HG02938 (cell line): ENCODE measurements around the gene USP17L27.
"Not testable (repeated sequence)": the region's sequence is repeated elsewhere in the genome, so short reads cannot be mapped to it uniquely, and the experiment has no call there.

ENCODE experiments used
- ATAC-seq: cut with Tn5 transposase; IDR thresholded peaks from one replicate; pipeline ENCODE4 v1.9.1; 2021; ENCODE audit warnings: mild to moderate bottlenecking, moderate library complexity; ENCODE audit not compliant: unreplicated experiment

USP17L27 gene

GRCh38 chr4:9343848-9344247 lies at the start of gene USP17L27:
Gene USP17L27, plus strand, starts transcription at chr4:9344148. Its CDS starts 0 bp downstream, at chr4:9344148.
- ATAC-seq, result not testable (repeated sequence)

GRCh38 chr4:9324191-9324590 lies 19.8 kb upstream of the USP17L27 start:
- not testable (repeated sequence) for ATAC-seq

GRCh38 chr4:9324865-9325264 lies 19.1 kb upstream of the USP17L27 start, which contains the start of gene USP17L24:
Gene USP17L24, plus strand, starts transcription at chr4:9325165. Its CDS starts 0 bp downstream, at chr4:9325165.
- not testable (repeated sequence) for ATAC-seq

- ATAC-seq, result not testable (repeated sequence)
Observed at GRCh38 chr4:9329611-9330010, 14.3 kb upstream of the USP17L27 start, which contains the start of gene USP17L25. Gene USP17L25, plus strand, starts transcription at chr4:9329911. Its CDS starts 0 bp downstream, at chr4:9329911.

GRCh38 chr4:9334358-9334757 lies 9.6 kb upstream of the USP17L27 start, which contains the start of gene USP17L26:
Gene USP17L26, plus strand, starts transcription at chr4:9334658. Its CDS starts 0 bp downstream, at chr4:9334658.
- ATAC-seq, result not testable (repeated sequence)

GRCh38 chr4:9339103-9339502 lies 4.8 kb upstream of the USP17L27 start, which contains the start of gene USP17L5:
Gene USP17L5, plus strand, starts transcription at chr4:9339403. Its CDS starts 0 bp downstream, at chr4:9339403.
- ATAC-seq, result not testable (repeated sequence)

GRCh38 chr4:9348593-9348992 lies 4.6 kb downstream of the USP17L27 start, which contains the start of gene USP17L28:
Gene USP17L28, plus strand, starts transcription at chr4:9348893. Its CDS starts 0 bp downstream, at chr4:9348893.
- ATAC-seq, result not testable (repeated sequence)

GRCh38 chr4:9350866-9351265 lies 6.9 kb downstream of the USP17L27 start:
- not testable (repeated sequence) for ATAC-seq

GRCh38 chr4:9353338-9353737 lies 9.4 kb downstream of the USP17L27 start, which contains the start of gene USP17L29:
Gene USP17L29, plus strand, starts transcription at chr4:9353638. Its CDS starts 0 bp downstream, at chr4:9353638.
- not testable (repeated sequence) for ATAC-seq

- not testable (repeated sequence) for ATAC-seq
Observed at GRCh38 chr4:9362829-9363228, 18.9 kb downstream of the USP17L27 start, which contains the start of gene USP17L30. Gene USP17L30, plus strand, starts transcription at chr4:9363129. Its CDS starts 0 bp downstream, at chr4:9363129.

- ATAC-seq, result not testable (repeated sequence)
Observed at GRCh38 chr4:9379881-9380280, 35.9 kb downstream of the USP17L27 start.

- not testable (repeated sequence) for ATAC-seq
Observed at GRCh38 chr4:9381012-9381534, 37.1 kb downstream of the USP17L27 start.

- ATAC-seq, result no peak
Observed at GRCh38 chr4:9384126-9384525, 40.2 kb downstream of the USP17L27 start.

GRCh38 chr4:9389001-9389400 lies 45.1 kb downstream of the USP17L27 start:
- not testable (repeated sequence) for ATAC-seq
